HEK293T (cell line): ENCODE data around the gene PSTPIP1.
"Not testable (repeated sequence)": the region's sequence is repeated elsewhere in the genome, so short reads cannot be mapped to it uniquely, and the experiment has no call there.

Source experiments
- CTCF ChIA-PET: fragments of 350-600 bp; formaldehyde crosslinking; extraction: SDS; loops from one replicate; lab custom pipeline; 2021; ENCODE audit warnings: antibody characterized with exemption, inconsistent platforms; lab: Yijun Ruan, JAX
- POLR2A ChIA-PET: fragments of 350-600 bp; formaldehyde crosslinking; extraction: SDS; loops from one replicate; lab custom pipeline; 2020; ENCODE audit warnings: antibody characterized with exemption, inconsistent platforms; lab: Yijun Ruan, JAX
- DNase-seq: peaks from one replicate; pipeline ENCODE4 v3.0.0; 2012; ENCODE audit warnings: mixed read lengths; ENCODE audit errors: extremely low spot score
- ARNT ChIP-seq: fragments of 450-650 bp; IDR thresholded peaks from 2 replicates; pipeline ENCODE4 v1.6.1; 2017; ENCODE audit warnings: mild to moderate bottlenecking
- BHLHE40 ChIP-seq: fragments of 450-650 bp; IDR thresholded peaks from 2 replicates; pipeline ENCODE4 v1.6.1; 2016; ENCODE audit warnings: mild to moderate bottlenecking, moderate library complexity, borderline replicate concordance
- CTBP1 ChIP-seq: fragments of 450-650 bp; IDR thresholded peaks from 2 replicates; pipeline ENCODE4 v1.6.1; 2016; ENCODE audit warnings: borderline replicate concordance
- ELF4 ChIP-seq: fragments of 450-650 bp; IDR thresholded peaks from 2 replicates; pipeline ENCODE4 v1.6.1; 2017; ENCODE audit warnings: antibody characterized with exemption
- FOXA1 ChIP-seq: fragments of 450-650 bp; IDR thresholded peaks from 2 replicates; pipeline ENCODE4 v1.6.1; 2016; ENCODE audit warnings: mild to moderate bottlenecking
- FOXK2 ChIP-seq: fragments of 450-650 bp; IDR thresholded peaks from 2 replicates; pipeline ENCODE4 v1.6.1; 2016; ENCODE audit warnings: mild to moderate bottlenecking
- FOXM1 ChIP-seq: fragments of 450-650 bp; IDR thresholded peaks from 2 replicates; pipeline ENCODE4 v1.6.1; 2017; ENCODE audit warnings: mild to moderate bottlenecking, borderline replicate concordance
- HDGF ChIP-seq: fragments of 450-650 bp; IDR thresholded peaks from 2 replicates; pipeline ENCODE4 v1.6.1; 2017; ENCODE audit warnings: antibody characterized with exemption, borderline replicate concordance
- L3MBTL2 ChIP-seq: fragments of 450-650 bp; conservative IDR thresholded peaks from 2 replicates; pipeline ENCODE4 v1.6.1; 2016; ENCODE audit warnings: mild to moderate bottlenecking
- LEF1 ChIP-seq: fragments of 450-650 bp; IDR thresholded peaks from 2 replicates; pipeline ENCODE4 v1.6.1; 2017; ENCODE audit warnings: mild to moderate bottlenecking, borderline replicate concordance
- NFRKB ChIP-seq: fragments of 450-650 bp; IDR thresholded peaks from 2 replicates; pipeline ENCODE4 v1.6.1; 2016; ENCODE audit warnings: mild to moderate bottlenecking, moderate library complexity
- SP1 ChIP-seq: fragments of 450-650 bp; IDR thresholded peaks from 2 replicates; pipeline ENCODE4 v1.6.1; 2017
- SUZ12 ChIP-seq: fragments of 450-650 bp; IDR thresholded peaks from 2 replicates; pipeline ENCODE4 v1.6.1; 2016; ENCODE audit warnings: mild to moderate bottlenecking
- TARDBP ChIP-seq: fragments of 450-650 bp; IDR thresholded peaks from 2 replicates; pipeline ENCODE4 v1.6.1; 2016
- ZNF384 ChIP-seq: fragments of 450-650 bp; IDR thresholded peaks from 2 replicates; pipeline ENCODE4 v1.6.1; 2016
- TF ChIP-seq, protein P1 (sequence below): fragments of 450-650 bp; IDR thresholded peaks from 2 replicates; pipeline ENCODE4 v1.6.1; 2016

Gene PSTPIP1

DNA sequence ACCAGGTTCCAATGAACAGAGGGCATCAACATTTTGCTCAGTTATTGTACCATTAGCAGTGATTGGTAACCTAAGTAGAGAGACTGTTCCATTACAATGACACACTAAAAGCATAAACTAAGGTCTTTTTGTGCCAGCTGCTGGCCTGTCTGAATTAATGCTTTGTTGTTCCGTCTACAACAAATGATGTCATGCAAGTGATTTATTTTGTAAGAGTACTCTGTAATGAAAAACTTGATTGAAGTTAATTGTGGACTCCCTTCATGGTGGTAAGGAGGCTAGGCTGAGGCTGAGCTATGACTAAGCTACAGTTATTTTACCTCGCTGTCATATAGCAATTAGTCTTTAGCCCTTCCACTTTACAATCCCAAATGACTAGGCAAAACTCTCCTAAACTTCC, 40.2 kb upstream of the PSTPIP1 start:
- DNase-seq = no peak

DNA sequence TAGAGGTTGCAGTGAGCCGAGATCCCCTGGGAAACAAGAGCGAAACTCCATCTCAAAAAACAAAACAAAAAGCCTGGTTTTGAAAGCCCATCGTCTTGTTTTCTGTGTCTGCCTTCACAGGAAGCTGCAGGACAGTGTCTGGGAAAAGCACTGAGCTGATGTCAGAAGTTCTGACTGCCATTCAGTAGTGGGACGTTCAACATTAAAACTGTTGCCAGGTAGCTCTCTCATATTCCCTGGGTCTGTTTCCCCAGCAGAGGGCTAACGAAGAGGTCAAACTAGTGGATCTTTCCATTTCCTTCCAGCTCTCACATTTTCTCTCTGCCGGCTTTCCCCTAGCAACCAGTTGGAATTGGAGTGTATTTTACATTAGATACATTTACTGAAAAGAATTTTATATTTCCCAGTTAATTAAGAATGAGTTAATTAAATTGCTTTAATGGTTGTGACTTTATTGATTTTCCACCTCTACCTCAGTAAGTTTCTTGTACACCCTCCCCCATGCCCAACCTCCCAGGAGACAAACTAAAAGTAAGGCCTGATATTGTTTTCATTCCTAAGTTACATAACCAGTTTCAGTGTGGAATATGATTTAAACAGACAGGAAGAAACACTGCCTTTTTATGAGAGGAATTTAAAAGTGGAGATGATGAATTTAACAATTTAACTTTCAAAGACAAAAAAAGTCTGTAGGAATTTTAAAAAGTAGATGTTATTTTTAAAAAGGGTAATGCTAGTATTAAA, 33.5 kb upstream of the PSTPIP1 start:
- no peak for TF ChIP-seq FOXM1
- TF ChIP-seq LEF1 = no peak
- no peak for TF ChIP-seq L3MBTL2
- no peak for TF ChIP-seq FOXK2
- TF ChIP-seq SP1 = no peak
- TF ChIP-seq HDGF = no peak
- no peak for TF ChIP-seq ARNT
- TF ChIP-seq SUZ12 = no peak
- TF ChIP-seq FOXA1 = no peak
- TF ChIP-seq ELF4 = no peak
- POLR2A ChIA-PET = interaction anchor here (1.4 to 4.1 kb wide), 2 partner anchors 30 to 56 kb away, joined by 3 to 22 read pairs; partner anchors contain the start of genes RCN2 and SCAPER

More for the DNA sequence above, 40.2 kb upstream of the PSTPIP1 start:
- TF ChIP-seq BHLHE40 = no peak
- TF ChIP-seq, protein P1, sequence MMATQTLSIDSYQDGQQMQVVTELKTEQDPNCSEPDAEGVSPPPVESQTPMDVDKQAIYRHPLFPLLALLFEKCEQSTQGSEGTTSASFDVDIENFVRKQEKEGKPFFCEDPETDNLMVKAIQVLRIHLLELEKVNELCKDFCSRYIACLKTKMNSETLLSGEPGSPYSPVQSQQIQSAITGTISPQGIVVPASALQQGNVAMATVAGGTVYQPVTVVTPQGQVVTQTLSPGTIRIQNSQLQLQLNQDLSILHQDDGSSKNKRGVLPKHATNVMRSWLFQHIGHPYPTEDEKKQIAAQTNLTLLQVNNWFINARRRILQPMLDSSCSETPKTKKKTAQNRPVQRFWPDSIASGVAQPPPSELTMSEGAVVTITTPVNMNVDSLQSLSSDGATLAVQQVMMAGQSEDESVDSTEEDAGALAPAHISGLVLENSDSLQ = peak; percentile 86
- TF ChIP-seq NFRKB = no peak
- ChIA-PET POLR2A (interaction anchor here (2.3 kb wide), 1 partner anchor 24 kb away, joined by 16 read pairs; the partner anchor contains the start of gene RCN2), CTCF (interaction anchor here (0.6 to 0.7 kb wide), 2 partner anchors 19 to 58 kb away, joined by 3 read pairs; no protein-coding TSS in a partner anchor)

DNA sequence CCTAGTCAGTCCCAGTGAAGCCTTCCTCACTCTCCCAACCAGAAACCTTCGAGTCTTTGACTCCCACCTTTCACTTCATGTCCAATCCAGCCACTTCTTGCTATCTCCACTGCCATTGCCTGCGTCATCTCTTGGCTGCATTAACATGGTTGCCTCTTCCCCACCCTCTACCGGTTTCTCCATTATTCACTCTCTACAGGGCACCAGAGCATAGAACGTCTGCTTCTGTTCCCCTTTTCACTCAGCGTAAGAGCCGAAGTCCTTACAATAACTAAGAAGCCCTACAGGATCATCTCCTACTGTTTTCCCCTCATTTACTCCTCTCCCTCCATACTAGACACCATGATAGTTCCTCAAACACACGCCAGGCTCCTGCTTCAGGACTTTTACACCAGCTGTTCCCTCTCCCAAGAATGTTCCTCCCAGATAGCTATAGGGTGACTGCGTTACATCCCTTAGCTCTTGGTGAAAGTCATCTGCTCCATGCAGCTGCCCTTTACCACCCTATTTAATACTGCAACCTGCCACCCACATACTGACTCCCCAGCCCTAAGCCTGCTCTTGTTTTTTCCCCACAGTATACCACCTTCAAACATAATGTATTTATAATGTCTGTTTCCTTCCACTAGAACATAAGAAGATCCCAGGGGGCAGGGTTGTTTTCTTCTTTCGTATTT, 32.5 kb upstream of the PSTPIP1 start:
- CTCF ChIA-PET = interaction anchor here (1.2 to 4.1 kb wide), 4 partner anchors 8 to 32 kb away, joined by 3 to 20 read pairs (median 6); no protein-coding TSS in a partner anchor

More for the DNA sequence above, 33.5 kb upstream of the PSTPIP1 start:
- CTCF ChIA-PET = interaction anchor here (1.9 to 4.1 kb wide), 2 partner anchors 9 to 12 kb away, joined by 7 to 20 read pairs; no protein-coding TSS in a partner anchor
- no peak for DNase-seq

DNA sequence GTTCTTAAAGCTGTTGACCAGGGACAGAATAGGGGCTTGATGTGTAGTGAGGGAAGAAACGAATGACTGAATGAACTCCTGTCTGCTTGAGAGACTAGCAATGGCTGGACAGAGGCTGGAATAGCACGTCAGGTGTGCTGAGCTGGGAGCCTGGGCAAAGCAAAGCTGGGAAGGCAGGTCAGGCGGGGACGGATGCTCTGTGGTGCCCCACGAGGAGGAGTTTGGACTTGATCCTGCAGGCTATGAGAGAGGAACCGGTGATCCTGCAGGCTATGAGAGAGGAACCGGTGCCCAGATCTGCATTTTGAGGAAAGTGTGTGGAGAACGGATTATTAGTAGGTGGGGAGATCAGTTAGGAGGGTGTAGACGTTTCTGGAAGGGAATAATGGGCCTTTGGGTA, 31.3 kb upstream of the PSTPIP1 start:
- ChIA-PET CTCF (interaction anchor here (0.6 to 4.1 kb wide), 5 partner anchors 10 to 142 kb away, joined by 3 to 20 read pairs (median 4); no protein-coding TSS in a partner anchor), POLR2A (interaction anchor here (0.7 to 2.9 kb wide), 4 partner anchors 32 to 859 kb away, joined by 3 to 16 read pairs (median 4); partner anchors contain the start of gene RCN2)
- TF ChIP-seq LEF1 (no peak), HDGF (0 out of 2 replicates have a peak, but pooled peaks have one; percentile 55)
- no peak for DNase-seq

More for the DNA sequence above, 32.5 kb upstream of the PSTPIP1 start:
- TF ChIP-seq SP1 (no peak), CTBP1 (no peak), FOXK2 (no peak), TARDBP (no peak), ELF4 (no peak), ARNT (no peak), HDGF (no peak)
- DNase-seq = no peak
- POLR2A ChIA-PET = interaction anchor here (4.1 kb wide), 1 partner anchor 32 kb away, joined by 22 read pairs; the partner anchor contains the start of gene RCN2

DNA sequence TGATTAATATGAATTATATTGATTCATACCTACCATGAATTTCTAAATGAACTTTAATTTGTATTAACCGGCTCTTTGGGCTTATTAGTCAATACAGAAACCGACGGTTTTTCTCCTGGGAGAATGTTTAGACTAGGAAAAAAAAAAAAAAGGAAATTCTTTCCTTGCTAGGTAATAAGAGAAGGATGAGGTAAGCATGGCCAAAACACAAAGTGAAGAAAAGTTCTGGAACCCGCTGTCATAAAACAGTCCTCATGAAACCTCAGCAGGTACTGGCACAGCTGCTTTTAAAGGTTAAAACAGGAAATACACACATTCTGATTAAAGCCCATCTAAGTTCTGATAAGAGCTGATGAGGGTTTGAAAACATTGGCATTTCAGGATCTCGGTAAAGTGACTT, 30.8 kb upstream of the PSTPIP1 start:
- CTCF ChIA-PET = interaction anchor here (0.6 to 4.1 kb wide), 5 partner anchors 9 to 142 kb away, joined by 3 to 20 read pairs (median 5); no protein-coding TSS in a partner anchor
- TF ChIP-seq HDGF = no peak
- TF ChIP-seq TARDBP = no peak
- POLR2A ChIA-PET = interaction anchor here (0.7 to 2.9 kb wide), 4 partner anchors 33 to 858 kb away, joined by 3 to 16 read pairs (median 4); partner anchors contain the start of gene RCN2
- no peak for DNase-seq

DNA sequence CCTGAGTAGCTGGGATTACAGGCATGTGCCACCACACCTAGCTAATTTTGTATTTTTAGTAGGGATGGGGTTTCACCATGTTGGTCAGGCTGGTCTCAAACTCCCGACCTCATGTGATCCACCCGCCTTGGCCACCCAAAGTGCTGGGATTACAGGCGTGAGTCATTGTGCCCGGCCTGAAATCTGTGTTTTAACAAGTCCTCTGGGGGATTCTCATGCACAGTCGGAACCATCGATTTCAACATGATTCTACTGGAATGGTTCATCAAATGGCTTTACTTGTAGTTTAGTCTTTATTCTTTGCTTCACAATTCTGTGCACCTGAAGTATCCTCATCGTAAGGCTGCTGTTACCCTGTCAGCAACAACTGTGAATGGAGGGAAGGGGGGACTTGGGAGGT, 28.9 kb upstream of the PSTPIP1 start:
- CTCF ChIA-PET, POLR2A ChIA-PET, DNase-seq: not testable (repeated sequence)

DNA sequence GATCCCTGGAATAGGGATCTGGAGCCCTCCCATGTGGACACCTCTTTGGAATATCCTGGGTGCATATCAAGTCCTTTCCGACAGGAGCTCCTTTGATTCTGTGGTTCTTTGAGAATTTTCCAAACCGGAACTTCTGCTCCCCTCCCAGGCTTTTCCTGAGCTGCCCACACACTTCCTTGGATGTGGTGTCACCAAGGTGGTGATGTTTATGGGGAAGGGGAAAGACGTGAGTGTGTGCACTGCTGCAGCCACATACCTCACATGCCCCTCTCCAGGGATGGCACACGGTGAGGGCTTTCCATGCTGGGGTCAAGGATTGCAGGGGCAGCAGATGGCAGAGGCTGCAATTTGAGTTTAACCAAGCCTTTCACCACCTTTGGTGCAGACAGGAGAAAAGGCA, 27.9 kb upstream of the PSTPIP1 start:
- TF ChIP-seq HDGF (no peak), L3MBTL2 (no peak), CTBP1 (no peak), FOXM1 (no peak), FOXA1 (no peak), NFRKB (no peak), TARDBP (no peak), ZNF384 (no peak)
- TF ChIP-seq, protein P1 = no peak
- no peak for DNase-seq
- CTCF ChIA-PET = interaction anchor here (0.6 kb wide), 2 partner anchors 13 to 1944 kb away, joined by 3 read pairs; no protein-coding TSS in a partner anchor
- POLR2A ChIA-PET = interaction anchor here (1.0 kb wide), 1 partner anchor 36 kb away, joined by 5 read pairs; the partner anchor contains the start of gene RCN2
